ENCODE measurements around the gene PLAAT5. TPM values are rescaled to one million over a fixed set of nuclear protein-coding genes. Genes with fewer than 3 reads are reported as not detected.
"Not testable (repeated sequence)": the region's sequence is repeated elsewhere in the genome, so short reads cannot be mapped to it uniquely, and the experiment has no call there.

Gene PLAAT5
- total RNA-seq, 2 experiments from 2014 or later, result 0.07 TPM; not detected in 1

DNA sequence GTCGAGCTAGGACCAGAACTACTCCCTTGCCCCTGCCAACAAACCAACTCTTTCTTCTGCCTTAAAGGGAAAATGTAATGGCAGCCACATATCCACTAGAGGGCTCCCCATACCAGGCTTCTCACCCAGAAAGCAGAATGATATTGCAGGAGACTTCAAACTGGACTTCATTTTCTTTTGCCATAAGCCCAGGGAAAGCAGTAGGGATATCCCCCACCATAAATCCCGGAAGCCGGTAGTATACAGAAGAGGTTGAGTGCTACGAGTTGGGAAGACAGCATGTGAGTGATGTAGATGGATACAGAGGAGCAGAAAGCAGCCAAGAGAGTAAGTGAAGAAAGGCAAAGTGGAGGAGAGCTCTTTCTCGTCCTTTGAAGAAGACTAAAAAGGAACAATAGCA lies 12.1 kb downstream of the PLAAT5 start:
- ATAC-seq, result peak; percentile 69
- intact Hi-C loops (cut with DNase I, micrococcal nuclease), result loop anchor here (1.0 to 2.0 kb wide), 3 partner anchors 157 to 260 kb away; no protein-coding TSS in a partner anchor
- Mint-ChIP-seq H3K9me3 (ENCODE audit: low read depth) (peaks cover 6% of the 10 kb centered on the region), H3K4me3 (no peak overlapping the region), H3K27me3 (peaks cover 4% of the 10 kb centered on the region), H3K27ac (no peak overlapping the region), H3K4me1 (no peaks in the 10 kb centered on the region), H3K36me3 (ENCODE audit: low read depth) (no peaks in the 10 kb centered on the region)
- POLR2A ChIA-PET, result no interaction called here
- DNase-seq, result peak; percentile 60
- CTCF ChIA-PET, result interaction anchor here (0.6 to 4.9 kb wide), 38 partner anchors 8 to 995 kb away, joined by 3 to 125 read pairs (median 4); partner anchors contain the start of genes PLAAT4 and PLAAT5

DNA sequence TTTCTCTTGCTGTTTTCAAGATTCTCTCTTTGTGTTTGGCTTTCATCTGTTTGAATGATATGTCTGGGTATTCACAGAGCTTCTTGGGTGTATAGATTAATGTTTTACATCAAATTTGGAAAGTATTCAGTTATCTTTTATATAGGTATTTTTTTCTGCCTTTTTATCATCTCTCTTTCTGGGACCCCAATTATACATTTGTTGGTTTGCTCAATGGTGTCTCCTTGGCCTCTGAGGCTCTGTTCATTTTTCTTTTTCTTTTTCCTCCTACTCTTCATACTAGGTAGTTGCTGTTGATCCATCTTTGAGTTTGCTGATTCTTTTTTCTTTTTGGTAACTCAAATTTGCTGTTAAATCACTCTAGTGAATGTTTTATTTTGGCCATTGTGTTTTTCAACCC lies 14.3 kb downstream of the PLAAT5 start:
- peaks cover 6% of the 10 kb centered on the region for H3K9me3 Mint-ChIP-seq (ENCODE audit: low read depth)
- no peak overlapping the region for H3K27ac Mint-ChIP-seq
- ChIA-PET POLR2A (no interaction called here), CTCF (interaction anchor here (0.6 to 1.5 kb wide), 2 partner anchors 162 to 262 kb away, joined by 3 read pairs; no protein-coding TSS in a partner anchor)
- H3K4me1 Mint-ChIP-seq, result no peaks in the 10 kb centered on the region
- ATAC-seq, result no peak
- H3K36me3 Mint-ChIP-seq (ENCODE audit: low read depth), result no peaks in the 10 kb centered on the region
- intact Hi-C loops (cut with DNase I, micrococcal nuclease), result no loop called here
- H3K4me3 Mint-ChIP-seq, result no peak overlapping the region
- peaks cover 2% of the 10 kb centered on the region for H3K27me3 Mint-ChIP-seq
- DNase-seq, result no peak

DNA sequence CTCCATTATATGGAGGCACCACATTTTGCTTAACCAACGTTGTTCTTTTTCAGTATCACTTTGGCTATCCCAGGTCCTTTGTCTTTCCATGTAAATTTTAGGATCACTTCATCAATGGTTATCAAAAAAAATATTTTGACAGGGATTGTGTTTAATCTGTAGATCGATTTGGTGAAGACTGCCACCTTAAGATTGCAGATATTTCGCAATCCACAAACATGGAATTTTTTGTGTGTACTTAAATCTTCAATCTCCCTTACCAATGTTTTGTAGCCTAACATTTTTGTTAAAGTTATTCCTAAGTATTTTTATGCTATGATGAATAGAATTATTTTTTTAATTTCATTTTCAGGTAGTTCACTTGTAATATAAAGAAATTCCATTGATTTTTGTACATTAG lies 18.6 kb downstream of the PLAAT5 start:
- Mint-ChIP-seq H3K36me3 (ENCODE audit: low read depth) (peaks cover 2% of the 10 kb centered on the region), H3K27ac (no peak overlapping the region), H3K27me3 (peaks cover 4% of the 10 kb centered on the region), H3K4me3 (no peak overlapping the region), H3K4me1 (no peaks in the 10 kb centered on the region), H3K9me3 (ENCODE audit: low read depth) (peaks cover 16% of the 10 kb centered on the region)
- ATAC-seq, result no peak
- ChIA-PET CTCF (no interaction called here), POLR2A (no interaction called here)
- intact Hi-C loops (cut with DNase I, micrococcal nuclease), result no loop called here
- no peak for DNase-seq

DNA sequence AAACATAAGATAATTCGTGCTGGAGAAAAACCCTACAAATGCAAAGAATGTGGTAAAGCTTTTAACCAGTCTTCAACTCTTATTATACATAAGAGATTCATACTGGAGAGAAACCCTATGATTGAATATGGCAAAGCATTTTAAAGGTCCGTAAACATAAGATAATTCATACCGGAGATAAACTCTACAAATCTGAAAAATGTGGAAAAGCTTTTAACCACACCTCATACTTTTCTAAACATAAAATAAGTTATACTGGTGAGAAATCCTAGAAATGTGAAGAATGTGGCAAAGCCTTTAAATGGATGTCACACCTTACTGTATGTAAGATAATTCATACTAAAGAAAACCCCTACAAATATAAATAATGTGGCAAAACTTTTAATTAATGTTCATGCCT lies 20.7 kb downstream of the PLAAT5 start:
- no peak overlapping the region for H3K4me3 Mint-ChIP-seq
- intact Hi-C loops (cut with DNase I, micrococcal nuclease), result no loop called here
- peaks cover 9% of the 10 kb centered on the region for H3K9me3 Mint-ChIP-seq (ENCODE audit: low read depth)
- ChIA-PET POLR2A (no interaction called here), CTCF (no interaction called here)
- no peak for ATAC-seq
- no peak overlapping the region for H3K27ac Mint-ChIP-seq
- DNase-seq, result no peak
- H3K36me3 Mint-ChIP-seq (ENCODE audit: low read depth), result peaks cover 2% of the 10 kb centered on the region
- no peaks in the 10 kb centered on the region for H3K4me1 Mint-ChIP-seq
- H3K27me3 Mint-ChIP-seq, result peaks cover 2% of the 10 kb centered on the region

DNA sequence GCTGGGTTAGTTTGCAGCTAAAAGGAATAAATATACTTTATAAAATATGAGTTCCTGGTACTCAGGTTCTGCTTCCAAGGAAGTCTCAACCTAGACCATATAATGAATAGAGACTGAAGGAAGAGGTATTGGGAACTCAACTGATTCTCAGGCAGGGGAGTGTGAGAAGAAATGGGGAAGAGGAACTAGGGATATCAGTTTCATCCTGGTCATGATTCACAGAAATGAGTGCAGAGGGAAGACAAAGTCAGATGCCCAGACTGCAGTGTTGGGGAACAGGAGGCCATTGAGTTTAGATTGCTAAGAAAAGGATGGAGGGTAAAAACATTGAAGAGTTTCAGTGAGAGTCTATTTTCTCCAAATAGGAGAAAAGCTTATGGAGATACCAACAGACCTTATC lies 28.8 kb downstream of the PLAAT5 start:
- Mint-ChIP-seq H3K27me3 (peaks cover 4% of the 10 kb centered on the region), H3K9me3 (ENCODE audit: low read depth) (no peaks in the 10 kb centered on the region), H3K4me3 (no peak overlapping the region), H3K27ac (no peak overlapping the region), H3K36me3 (ENCODE audit: low read depth) (no peaks in the 10 kb centered on the region), H3K4me1 (no peaks in the 10 kb centered on the region)
- no peak for ATAC-seq
- ChIA-PET CTCF (interaction anchor here (1.6 kb wide), 1 partner anchor 17 kb away, joined by 9 read pairs; no protein-coding TSS in a partner anchor), POLR2A (no interaction called here)
- DNase-seq, result no peak
- intact Hi-C loops (cut with DNase I, micrococcal nuclease), result no loop called here

DNA sequence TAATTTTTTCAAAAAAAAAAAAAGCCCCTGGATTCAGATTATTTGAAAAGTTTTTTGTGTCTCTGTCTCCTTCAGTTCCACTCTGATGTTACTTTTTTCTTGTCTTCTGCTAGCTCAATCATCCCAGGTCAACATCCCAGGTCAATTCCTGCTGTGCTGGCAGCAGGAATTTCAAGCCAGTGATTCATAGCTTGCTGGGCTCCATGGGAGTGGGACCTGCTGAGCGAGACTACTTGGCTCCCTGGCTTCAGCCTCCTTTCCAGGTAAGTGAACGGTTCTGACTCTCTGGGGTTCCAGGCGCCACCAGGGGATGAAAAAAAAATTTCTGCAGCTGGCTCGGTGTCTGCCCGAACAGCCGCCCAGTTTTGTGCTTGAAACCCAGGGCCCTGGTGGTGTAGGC lies 31.4 kb downstream of the PLAAT5 start:
- intact Hi-C loops (cut with DNase I, micrococcal nuclease), result no loop called here
- CTCF ChIA-PET, result no interaction called here
- no peak overlapping the region for H3K27ac Mint-ChIP-seq
- no peaks in the 10 kb centered on the region for H3K36me3 Mint-ChIP-seq (ENCODE audit: low read depth)
- DNase-seq (no peak), ATAC-seq (no peak)
- H3K27me3 Mint-ChIP-seq, result peaks cover 4% of the 10 kb centered on the region
- H3K4me1 Mint-ChIP-seq, result no peaks in the 10 kb centered on the region
- no peaks in the 10 kb centered on the region for H3K9me3 Mint-ChIP-seq (ENCODE audit: low read depth)
- no peak overlapping the region for H3K4me3 Mint-ChIP-seq
- POLR2A ChIA-PET, result no interaction called here

DNA sequence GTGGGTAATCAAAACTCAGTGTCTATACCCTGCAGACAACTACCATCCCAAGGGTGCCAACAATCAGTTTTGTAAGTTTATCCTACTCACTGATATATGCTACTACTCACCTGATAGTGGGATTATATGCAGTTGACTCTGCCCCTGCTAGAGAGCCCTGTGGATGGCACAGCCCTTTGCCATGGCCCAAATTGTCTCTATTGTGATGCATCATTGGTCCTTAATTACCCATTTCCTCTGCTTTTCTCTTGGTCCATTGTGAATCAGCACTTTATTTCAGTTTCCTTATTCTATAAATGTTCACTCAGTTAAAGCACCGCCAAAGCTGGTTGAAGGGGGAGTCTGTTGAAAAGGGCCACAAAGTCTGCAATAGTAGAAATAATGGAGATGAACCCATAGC lies 42.3 kb downstream of the PLAAT5 start:
- intact Hi-C loops (cut with DNase I, micrococcal nuclease), result no loop called here
- H3K4me3 Mint-ChIP-seq, result no peak overlapping the region
- H3K27ac Mint-ChIP-seq, result no peak overlapping the region
- POLR2A ChIA-PET, result no interaction called here
- no peak for ATAC-seq
- no peaks in the 10 kb centered on the region for H3K9me3 Mint-ChIP-seq (ENCODE audit: low read depth)
- peaks cover 7% of the 10 kb centered on the region for H3K27me3 Mint-ChIP-seq
- no peaks in the 10 kb centered on the region for H3K36me3 Mint-ChIP-seq (ENCODE audit: low read depth)
- peaks cover 28% of the 10 kb centered on the region for H3K4me1 Mint-ChIP-seq
- CTCF ChIA-PET, result interaction anchor here (0.5 to 1.4 kb wide), 2 partner anchors 41 to 191 kb away, joined by 3 to 4 read pairs; no protein-coding TSS in a partner anchor
- DNase-seq, result no peak

DNA sequence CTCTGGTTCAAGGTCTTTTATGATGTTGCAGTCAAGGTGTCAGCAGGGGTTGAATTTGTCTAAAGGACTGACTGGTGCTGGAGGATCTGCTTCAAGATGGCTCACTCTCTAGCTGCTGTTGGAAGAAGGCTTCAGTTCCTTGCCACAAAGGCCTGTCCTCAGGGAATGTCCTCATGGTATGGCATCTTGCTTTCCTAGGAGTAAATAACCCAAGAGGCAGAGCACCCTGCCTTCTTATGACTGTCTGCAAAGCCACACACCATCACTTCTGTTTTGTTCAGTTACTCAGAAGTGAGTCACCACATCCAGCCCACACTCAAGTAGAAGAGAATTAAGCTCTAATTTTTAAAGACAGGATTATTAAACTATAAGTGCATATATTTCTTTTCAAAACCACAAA lies 45.2 kb downstream of the PLAAT5 start:
- ATAC-seq (peak; percentile 61), DNase-seq (peak; percentile 45)
- intact Hi-C loops (cut with DNase I, micrococcal nuclease), result loop anchor here (1.0 to 2.0 kb wide), 2 partner anchors 121 to 223 kb away; no protein-coding TSS in a partner anchor
- POLR2A ChIA-PET, result no interaction called here
- Mint-ChIP-seq H3K36me3 (ENCODE audit: low read depth) (no peaks in the 10 kb centered on the region), H3K27ac (no peak overlapping the region), H3K9me3 (ENCODE audit: low read depth) (no peaks in the 10 kb centered on the region), H3K27me3 (peaks cover 7% of the 10 kb centered on the region), H3K4me3 (no peak overlapping the region), H3K4me1 (peaks cover 35% of the 10 kb centered on the region)
- CTCF ChIA-PET, result interaction anchor here (1.3 kb wide), 1 partner anchor 34 kb away, joined by 4 read pairs; no protein-coding TSS in a partner anchor

DNA sequence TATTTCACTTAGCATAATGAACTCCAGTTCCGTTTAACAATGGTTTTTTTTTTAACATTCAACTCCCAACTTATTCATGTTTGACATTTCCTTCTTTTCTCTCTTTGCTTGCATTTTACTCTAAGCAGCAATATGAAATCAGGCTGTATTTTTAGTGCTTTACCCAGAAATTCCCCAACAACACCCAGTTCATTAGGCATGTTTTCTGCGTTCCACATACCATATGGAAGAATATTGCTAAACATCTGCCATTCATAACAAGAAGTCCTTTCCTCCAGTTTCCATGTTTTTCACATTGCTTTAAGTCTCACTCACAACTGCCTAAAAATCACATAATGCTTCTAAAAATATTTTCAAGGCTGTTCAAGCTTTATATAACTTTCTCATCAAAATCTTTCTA lies 45.8 kb downstream of the PLAAT5 start:
- no peaks in the 10 kb centered on the region for H3K9me3 Mint-ChIP-seq (ENCODE audit: low read depth)

DNA sequence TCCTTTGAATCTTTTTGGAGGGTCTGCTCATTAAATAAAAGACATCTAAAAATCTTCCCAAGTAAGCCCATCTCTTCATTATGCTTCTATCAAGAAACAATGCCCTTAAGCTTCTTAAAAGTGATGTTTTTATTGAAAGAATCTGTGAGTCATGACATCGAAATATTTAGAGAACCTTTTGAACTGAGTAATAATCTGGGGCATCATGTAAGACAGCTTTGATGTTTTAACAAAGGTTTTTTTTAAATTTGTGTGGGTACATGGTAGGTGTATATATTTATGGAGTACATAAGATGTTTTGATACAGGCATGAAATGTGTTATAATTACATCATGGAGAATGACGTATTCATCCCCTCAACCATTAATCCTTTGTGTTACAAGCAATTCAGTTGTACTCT lies 46.8 kb downstream of the PLAAT5 start:
- no peaks in the 10 kb centered on the region for H3K36me3 Mint-ChIP-seq (ENCODE audit: low read depth)

More for the DNA sequence above, 45.8 kb downstream of the PLAAT5 start:
- POLR2A ChIA-PET, result no interaction called here
- CTCF ChIA-PET, result interaction anchor here (1.3 kb wide), 1 partner anchor 34 kb away, joined by 4 read pairs; no protein-coding TSS in a partner anchor
- DNase-seq, result no peak
- no peak overlapping the region for H3K4me3 Mint-ChIP-seq
- peaks cover 7% of the 10 kb centered on the region for H3K27me3 Mint-ChIP-seq
- ATAC-seq, result no peak
- H3K4me1 Mint-ChIP-seq, result peaks cover 35% of the 10 kb centered on the region
- no peak overlapping the region for H3K27ac Mint-ChIP-seq
- intact Hi-C loops (cut with DNase I, micrococcal nuclease), result loop anchor here (1.0 to 2.0 kb wide), 2 partner anchors 122 to 223 kb away; no protein-coding TSS in a partner anchor
- H3K36me3 Mint-ChIP-seq (ENCODE audit: low read depth), result no peaks in the 10 kb centered on the region

DNA sequence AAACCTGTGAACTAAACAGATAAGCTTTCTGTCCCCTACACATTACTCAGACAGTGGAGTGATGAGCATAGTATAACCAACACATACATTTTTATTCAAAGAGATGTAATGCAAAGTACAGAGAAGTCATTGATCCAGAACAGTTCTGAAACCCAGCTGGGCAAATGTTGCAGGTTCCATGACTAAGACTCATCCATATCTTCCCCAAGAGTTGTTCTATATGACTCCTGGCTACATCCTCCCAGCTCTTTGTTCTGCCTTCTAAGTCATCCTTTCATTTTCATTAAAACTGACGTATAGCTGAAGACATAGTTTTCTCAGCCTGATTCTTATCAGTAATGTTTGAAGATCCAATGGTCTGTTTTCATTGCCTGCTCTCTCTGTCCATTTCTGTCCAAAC lies 47.3 kb downstream of the PLAAT5 start:
- DNase-seq, result peak; percentile 50
- POLR2A ChIA-PET, result interaction anchor here (0.9 to 1.1 kb wide), 3 partner anchors 93 to 603 kb away, joined by 4 to 7 read pairs (median 4); partner anchors contain the start of gene PLAAT4
- peak; percentile 91 for ATAC-seq
- H3K36me3 Mint-ChIP-seq (ENCODE audit: low read depth), result no peaks in the 10 kb centered on the region
- no peak overlapping the region for H3K4me3 Mint-ChIP-seq
- H3K9me3 Mint-ChIP-seq (ENCODE audit: low read depth), result no peaks in the 10 kb centered on the region
- CTCF ChIA-PET, result interaction anchor here (0.8 kb wide), 1 partner anchor 123 kb away, joined by 4 read pairs; no protein-coding TSS in a partner anchor
- H3K4me1 Mint-ChIP-seq, result peaks cover 35% of the 10 kb centered on the region
- intact Hi-C loops (cut with DNase I, micrococcal nuclease), result loop anchor here (2.0 kb wide), 1 partner anchor 123 kb away; no protein-coding TSS in a partner anchor
- H3K27ac Mint-ChIP-seq, result no peak overlapping the region
- H3K27me3 Mint-ChIP-seq, result peaks cover 5% of the 10 kb centered on the region

More for the DNA sequence above, 46.8 kb downstream of the PLAAT5 start:
- H3K4me3 Mint-ChIP-seq, result no peak overlapping the region
- no peak overlapping the region for H3K27ac Mint-ChIP-seq
- H3K27me3 Mint-ChIP-seq, result peaks cover 5% of the 10 kb centered on the region
- intact Hi-C loops (cut with DNase I, micrococcal nuclease), result loop anchor here (2.0 kb wide), 1 partner anchor 123 kb away; no protein-coding TSS in a partner anchor
- POLR2A ChIA-PET, result interaction anchor here (1.0 to 1.1 kb wide), 2 partner anchors 123 to 603 kb away, joined by 4 to 7 read pairs; no protein-coding TSS in a partner anchor
- no peaks in the 10 kb centered on the region for H3K9me3 Mint-ChIP-seq (ENCODE audit: low read depth)
- ATAC-seq, result peak; percentile 28
- no peak for DNase-seq
- CTCF ChIA-PET, result interaction anchor here (0.8 kb wide), 1 partner anchor 123 kb away, joined by 4 read pairs; no protein-coding TSS in a partner anchor
- H3K4me1 Mint-ChIP-seq, result peaks cover 35% of the 10 kb centered on the region

DNA sequence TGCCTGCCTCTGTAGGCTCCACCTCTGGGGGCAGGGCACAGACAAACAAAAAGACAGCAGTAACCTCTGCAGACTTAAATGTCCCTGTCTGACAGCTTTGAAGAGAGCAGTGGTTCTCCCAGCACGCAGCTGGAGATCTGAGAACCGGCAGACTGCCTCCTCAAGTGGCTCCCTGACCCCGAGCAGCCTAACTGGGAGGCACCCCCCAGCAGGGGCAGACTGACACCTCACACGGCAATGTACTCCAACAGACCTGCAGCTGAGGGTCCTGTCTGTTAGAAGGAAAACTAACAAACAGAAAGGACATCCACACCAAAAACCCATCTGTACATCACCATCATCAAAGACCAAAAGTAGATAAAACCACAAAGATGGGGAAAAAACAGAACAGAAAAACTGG lies 55.1 kb downstream of the PLAAT5 start:
- peaks cover 31% of the 10 kb centered on the region for H3K27me3 Mint-ChIP-seq
- H3K9me3 Mint-ChIP-seq (ENCODE audit: low read depth); DNase-seq; H3K4me1 Mint-ChIP-seq; H3K36me3 Mint-ChIP-seq (ENCODE audit: low read depth); H3K4me3 Mint-ChIP-seq; ATAC-seq; intact Hi-C loops (cut with DNase I, micrococcal nuclease); POLR2A ChIA-PET; H3K27ac Mint-ChIP-seq; CTCF ChIA-PET: not testable (repeated sequence)

Data from activated CD4-positive, alpha-beta T cell treated with anti-CD3 and anti-CD28 coated beads for 36 hours (primary cell).